H1 (cell line): ENCODE measurements around the gene TCAIM. TPM values are rescaled to one million over a fixed set of nuclear protein-coding genes. Genes with fewer than 3 reads are reported as not detected.

ENCODE experiments used
- CTCF ChIA-PET: fragments of 300-600 bp; sonication (Branson Sonifier 250); formaldehyde crosslinking; loops from one replicate; lab custom pipeline; 2021; ENCODE audit not compliant: partially characterized antibody; lab: Charles Lee
- POLR2A ChIA-PET: fragments of 300-600 bp; sonication (Branson Sonifier 250); formaldehyde crosslinking; loops from one replicate; lab custom pipeline; 2021; ENCODE audit warnings: inconsistent platforms; ENCODE audit not compliant: partially characterized antibody; lab: Charles Lee
- DNase-seq, 2 experiments: peaks; one replicate each; pipeline versions ENCODE4 v3.0.0 to v3.0.0-alpha.2; 2010 to 2022; ENCODE audit warnings: low spot score in 2 of 2, low read depth in 1 of 2, mixed read lengths in 1 of 2
- FAIRE-seq: peaks from 2 replicates; lab custom pipeline; 2011; peaks lifted over from hg19 to GRCh38; lab: Jason Lieb, UNC
- H2AFZ ChIP-seq: 2 replicates; pipeline ENCODE4 v1.8.1; 2012; ENCODE audit warnings: low read length, inconsistent platforms
- H2AK5ac ChIP-seq: 2 replicates; pipeline ENCODE4 v1.6.1; 2013; ENCODE audit warnings: low read depth, low read length
- H2BK120ac ChIP-seq: replicated peaks from 2 replicates; pipeline ENCODE3; 2013; ENCODE audit warnings: low read depth, low read length, inconsistent platforms
- H2BK12ac ChIP-seq: 2 replicates; pipeline ENCODE4 v1.6.1; 2013; ENCODE audit warnings: low read depth, low read length
- H2BK15ac ChIP-seq: 2 replicates; pipeline ENCODE4 v1.6.1; 2013; ENCODE audit warnings: low read length
- H2BK20ac ChIP-seq: 2 replicates; pipeline ENCODE4 v1.6.1; 2013; ENCODE audit warnings: low read length
- H2BK5ac ChIP-seq: 2 replicates; pipeline ENCODE4 v1.6.1; 2013; ENCODE audit warnings: low read depth, low read length
- H3K14ac ChIP-seq: 2 replicates; pipeline ENCODE4 v1.6.1; 2013; ENCODE audit warnings: inconsistent platforms; ENCODE audit not compliant: insufficient read length
- H3K18ac ChIP-seq: 2 replicates; pipeline ENCODE4 v1.6.1; 2013; ENCODE audit warnings: low read length; ENCODE audit errors: extremely low read depth
- H3K23ac ChIP-seq: 2 replicates; pipeline ENCODE4 v1.6.1; 2013; ENCODE audit warnings: inconsistent platforms; ENCODE audit not compliant: insufficient read length
- H3K23me2 ChIP-seq: 2 replicates; pipeline ENCODE4 v1.6.1; 2013; ENCODE audit warnings: low read depth, low read length
- H3K27ac ChIP-seq: 2 replicates; pipeline ENCODE4 v1.6.1; 2011; ENCODE audit warnings: low read depth, low read length, inconsistent platforms
- H3K27me3 ChIP-seq, 4 experiments: replicated peaks in 1 of 4; 1 replicate in 1 of 4; 2 replicates in 3 of 4; pipeline versions ENCODE4 v1.6.1 to v1.8.1; 2011 to 2013; ENCODE audit warnings: low read length in 3 of 4, mild to moderate bottlenecking in 3 of 4, inconsistent platforms in 2 of 4, mixed read lengths in 2 of 4, moderate library complexity in 1 of 4; ENCODE audit not compliant: control insufficient read depth in 3 of 4, insufficient read depth in 3 of 4; ENCODE audit errors: extremely low read depth in 1 of 4
- H3K36me3 ChIP-seq, 4 experiments: 2 replicates each; pipeline versions ENCODE4 v1.6.1 to v1.8.1; 2011 to 2013; ENCODE audit warnings: mild to moderate bottlenecking in 4 of 4, low read length in 3 of 4, moderate library complexity in 2 of 4, control low read depth in 1 of 4, inconsistent platforms in 1 of 4; ENCODE audit not compliant: insufficient read depth in 4 of 4, control insufficient read depth in 2 of 4
- H3K4ac ChIP-seq: replicated peaks from 2 replicates; pipeline ENCODE3; 2013; ENCODE audit warnings: low read length, low read depth, mixed read lengths, inconsistent platforms; ENCODE audit not compliant: insufficient read length
- H3K4me1 ChIP-seq, 4 experiments: replicated peaks in 1 of 4; 1 replicate in 1 of 4; 2 replicates in 3 of 4; pipeline versions ENCODE4 v1.6.1 to v1.8.1; 2011 to 2013; ENCODE audit warnings: low read length in 3 of 4, inconsistent platforms in 2 of 4, mixed read lengths in 1 of 4; ENCODE audit not compliant: insufficient read depth in 4 of 4, control insufficient read depth in 3 of 4
- H3K4me2 ChIP-seq, 2 experiments: 2 replicates each; pipeline versions ENCODE4 v1.6.1 to v1.8.1; 2011 to 2013; ENCODE audit warnings: low read depth in 2 of 2, low read length in 2 of 2, control low read depth in 1 of 2, inconsistent platforms in 1 of 2, mild to moderate bottlenecking in 1 of 2; ENCODE audit not compliant: insufficient read depth in 1 of 2
- H3K4me3 ChIP-seq, 4 experiments: fragments of 200-600, 300-600 bp in 1 of 4; sonication (generic), shearing (Covaris generic), sonication (Bioruptor Twin) in 1 of 4; 2 replicates each; pipeline versions ENCODE4 v1.5.1 to v1.8.1; 2011 to 2016; ENCODE audit warnings: low read length in 4 of 4, low read depth in 3 of 4, control low read depth in 2 of 4, inconsistent platforms in 2 of 4, mild to moderate bottlenecking in 2 of 4, mixed read lengths in 1 of 4, moderate library complexity in 1 of 4; ENCODE audit not compliant: insufficient read depth in 2 of 4; ENCODE audit errors: extremely low read depth in 1 of 4
- H3K56ac ChIP-seq: replicated peaks from 2 replicates; pipeline ENCODE3; 2013; ENCODE audit warnings: low read depth, mild to moderate bottlenecking, mixed read lengths, low read length, inconsistent platforms; ENCODE audit not compliant: insufficient read length
- H3K79me1 ChIP-seq: 2 replicates; pipeline ENCODE4 v1.6.1; 2013; ENCODE audit warnings: low read depth, low read length, control low read depth
- H3K79me2 ChIP-seq, 2 experiments: 2 replicates each; pipeline versions ENCODE4 v1.6.1 to v1.8.1; 2012 to 2013; ENCODE audit warnings: low read length in 2 of 2, mild to moderate bottlenecking in 2 of 2, inconsistent platforms in 1 of 2; ENCODE audit not compliant: insufficient read depth in 2 of 2, control insufficient read depth in 1 of 2
- H3K9ac ChIP-seq, 4 experiments: replicated peaks in 1 of 4; 1 replicate in 1 of 4; 2 replicates in 3 of 4; pipeline versions ENCODE4 v1.6.1 to v1.8.1; 2011 to 2013; ENCODE audit warnings: low read depth in 3 of 4, low read length in 3 of 4, control low read depth in 2 of 4, mild to moderate bottlenecking in 2 of 4, moderate library complexity in 2 of 4, inconsistent platforms in 1 of 4; ENCODE audit errors: extremely low read depth in 1 of 4
- H3K9me3 ChIP-seq, 2 experiments: 2 replicates each; pipeline versions ENCODE4 v1.6.1 to v1.8.1; 2012 to 2013; ENCODE audit warnings: mild to moderate bottlenecking in 2 of 2, moderate library complexity in 2 of 2, control low read depth in 1 of 2, inconsistent platforms in 1 of 2, low read depth in 1 of 2, low read length in 1 of 2, mixed read lengths in 1 of 2; ENCODE audit not compliant: insufficient read depth in 2 of 2
- H4K20me1 ChIP-seq, 2 experiments: replicated peaks in 1 of 2; 2 replicates each; pipeline versions ENCODE3 to v1.8.1; 2011 to 2013; ENCODE audit warnings: inconsistent platforms in 2 of 2, low read length in 2 of 2, mild to moderate bottlenecking in 1 of 2; ENCODE audit not compliant: insufficient read depth in 2 of 2, control insufficient read depth in 1 of 2
- H4K5ac ChIP-seq: 2 replicates; pipeline ENCODE4 v1.6.1; 2013; ENCODE audit warnings: low read length, low read depth, mixed read lengths, inconsistent platforms; ENCODE audit not compliant: insufficient read length
- H4K8ac ChIP-seq: 2 replicates; pipeline ENCODE4 v1.8.0; 2013; ENCODE audit warnings: mild to moderate bottlenecking, moderate library complexity, low read length, inconsistent platforms; ENCODE audit not compliant: insufficient read depth; ENCODE audit errors: extremely low read depth
- H4K91ac ChIP-seq: replicated peaks from 2 replicates; pipeline ENCODE3; 2013; ENCODE audit warnings: low read length, mixed read lengths, inconsistent platforms; ENCODE audit not compliant: insufficient read length
- ASH2L ChIP-seq: fragments of 200-600, 300-600 bp; sonication (generic); IDR thresholded peaks from one replicate; pipeline ENCODE4 v1.7.1; 2017; ENCODE audit warnings: low read length
- BCL11A ChIP-seq, 2 experiments: IDR thresholded peaks; one replicate each; pipeline ENCODE4 v1.6.1; 2011; ENCODE audit warnings: low read depth in 2 of 2, low read length in 2 of 2, mild to moderate bottlenecking in 2 of 2
- CBX5 ChIP-seq: fragments of 300-800, 300-1000 bp; sonication (generic); IDR thresholded peaks from 2 replicates; pipeline ENCODE4 v1.7.1; 2016; ENCODE audit warnings: antibody characterized with exemption, low read length, low read depth
- CREB1 ChIP-seq: IDR thresholded peaks from 2 replicates; pipeline ENCODE4 v1.6.1; 2012; ENCODE audit warnings: inconsistent platforms
- EGR1 ChIP-seq: IDR thresholded peaks from 2 replicates; pipeline ENCODE4 v1.6.1; 2011; ENCODE audit warnings: low read depth, low read length, borderline replicate concordance
- FOSL1 ChIP-seq: IDR thresholded peaks from 2 replicates; pipeline ENCODE4 v1.6.1; 2011; ENCODE audit warnings: mild to moderate bottlenecking, low read depth, low read length, moderate library complexity; ENCODE audit not compliant: insufficient read depth
- GTF2F1 ChIP-seq: IDR thresholded peaks from 2 replicates; pipeline ENCODE4 v1.6.1; 2012; ENCODE audit warnings: low read depth, low read length, improper control_type of control experiment, borderline replicate concordance
- JUND ChIP-seq: IDR thresholded peaks from 2 replicates; pipeline ENCODE4 v1.6.1; 2011; ENCODE audit warnings: mild to moderate bottlenecking, improper control_type of control experiment, low read length
- KDM1A ChIP-seq: fragments of 200-600, 300-600 bp; sonication (generic); IDR thresholded peaks from 2 replicates; pipeline ENCODE4 v1.7.1; 2016; ENCODE audit warnings: mild to moderate bottlenecking, low read length, borderline replicate concordance
- RFX5 ChIP-seq: IDR thresholded peaks from 2 replicates; pipeline ENCODE4 v1.6.1; 2011; ENCODE audit warnings: low read depth, low read length, improper control_type of control experiment, borderline replicate concordance
- SIX5 ChIP-seq: IDR thresholded peaks from 2 replicates; pipeline ENCODE4 v1.6.1; 2011; ENCODE audit warnings: mild to moderate bottlenecking, low read depth, low read length
- SP1 ChIP-seq: IDR thresholded peaks from 2 replicates; pipeline ENCODE4 v1.6.1; 2011; ENCODE audit warnings: low read depth, low read length
- SP2 ChIP-seq: IDR thresholded peaks from 2 replicates; pipeline ENCODE4 v1.6.1; 2012; ENCODE audit warnings: mild to moderate bottlenecking, low read length, inconsistent platforms
- SUZ12 ChIP-seq: fragments of 200-600 bp; sonication (generic); IDR thresholded peaks from 2 replicates; pipeline ENCODE4 v1.6.1; 2012; ENCODE audit warnings: mild to moderate bottlenecking, inconsistent platforms, low read length, moderate library complexity, mixed read lengths
- TEAD4 ChIP-seq: IDR thresholded peaks from 2 replicates; pipeline ENCODE4 v1.6.1; 2012; ENCODE audit warnings: low read depth, low read length, inconsistent platforms, mixed read lengths
- ZNF274 ChIP-seq: IDR thresholded peaks from 2 replicates; pipeline ENCODE4 v1.7.0; 2012; ENCODE audit warnings: low read length, borderline replicate concordance; ENCODE audit errors: extremely low read depth
- WGBS, 2 experiments: shearing (Covaris generic) in 1 of 2; methylation state at CpG; one replicate each; pipeline versions ENCODE4 v1.1.6 to v1.1.7; 2013 to 2015; ENCODE audit warnings: low lambda C conversion rate in 2 of 2, mixed read lengths in 2 of 2, inconsistent platforms in 1 of 2, low coverage in 1 of 2, missing lambda C conversion rate in 1 of 2; ENCODE audit not compliant: insufficient replicate concordance in 2 of 2, insufficient coverage in 1 of 2, insufficient read length in 1 of 2; ENCODE audit errors: extremely low coverage in 1 of 2, missing lambda C conversion rate in 1 of 2; 5-methylcytosine and 5-hydroxymethylcytosine counted together
- polyA plus RNA-seq, 7 experiments: library from polyadenylated mRNA; depleted of rRNA in 3 of 7; stranded (reverse) in 5 of 7; unstranded in 2 of 7; fragments of >200 nt in 5 of 7; fragments of 200-250 nt in 2 of 7; gene quantifications; 1 replicate in 5 of 7; 2 replicates in 1 of 7; 4 replicates in 1 of 7; pipeline versions ENCODE4 v1.2.1 to v1.2.3, GENCODE V29; 2011 to 2013; ENCODE audit warnings: missing spikeins in 2 of 7, mixed read lengths in 2 of 7
- total RNA-seq: library from RNA; stranded (reverse); fragmentation: NEBNext Ultra II Directional; extraction: Animal tissue kit (Norgen Biotek cat#: 25700); gene quantifications from 2 replicates; pipeline ENCODE4 v1.2.1, GENCODE V29; 2021

Gene TCAIM
- total and polyA plus RNA-seq, 2 of the 8 experiments (the other 6 are each of a cell fraction or from before 2014, with no cell fraction given): 6.9 to 22.1 TPM

DNA sequence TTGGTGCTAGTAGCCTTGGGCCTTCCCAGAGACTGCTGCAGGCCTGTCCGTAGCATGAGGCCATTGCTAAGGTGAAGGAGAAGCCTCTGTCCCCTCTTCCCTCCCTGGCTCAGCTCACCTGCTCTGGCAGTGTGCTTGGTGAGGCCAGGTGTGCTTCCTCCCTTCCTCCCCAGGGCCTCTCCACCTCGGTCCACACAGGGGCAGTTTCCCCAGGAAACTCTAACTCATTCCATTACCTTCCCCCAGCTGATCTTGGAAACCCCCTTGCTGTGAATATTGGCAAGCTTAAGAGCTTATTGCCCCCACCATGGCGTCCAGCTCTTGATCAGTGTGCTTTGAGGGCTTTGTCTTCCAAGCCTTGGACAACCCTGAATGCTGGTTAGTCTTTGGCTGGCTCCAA, 86.2 kb downstream of the TCAIM start:
- Histone ChIP-seq H3K27me3 (no peaks in the 10 kb centered on the region; a peak in 1 of 7 replicates), H3K9ac (no peak overlapping the region), H3K14ac (no peak overlapping the region), H3K23me2 (no peaks in the 10 kb centered on the region), H2BK12ac (0 out of 2 replicates have a peak overlapping the region, but pooled peaks have one; percentile 1), H3K56ac (no peak overlapping the region), H2BK20ac (no peak overlapping the region), H3K4me1 (no peaks in the 10 kb centered on the region), H3K36me3 (no peaks in the 10 kb centered on the region), H2BK5ac (no peak overlapping the region), H2AK5ac (no peak overlapping the region), H3K18ac (no peak overlapping the region), H4K20me1 (no peaks in the 10 kb centered on the region), H4K91ac (peak overlapping the region; percentile 73), H3K4me2 (no peak overlapping the region), H4K5ac (no peak overlapping the region), H3K4ac (no peak overlapping the region), H3K79me1 (no peaks in the 10 kb centered on the region), H3K4me3 (no peak overlapping the region), H2BK15ac (no peak overlapping the region), H4K8ac (peak overlapping the region; percentile 57; the same call in 1 of the 2 replicates), H2BK120ac (no peak overlapping the region), H3K27ac (no peak overlapping the region), H3K79me2 (no peaks in the 10 kb centered on the region), H3K23ac (no peak overlapping the region), H2AFZ (no peak overlapping the region), H3K9me3 (no peaks in the 10 kb centered on the region)
- DNase-seq (no peak), FAIRE-seq (no peak)
- TF ChIP-seq ASH2L (no peak), FOSL1 (no peak), CBX5 (no peak), SIX5 (no peak), JUND (no peak), GTF2F1 (no peak), SP2 (no peak), RFX5 (no peak), EGR1 (no peak), BCL11A (IDR thresholded peaks at IDR 0.05; ENCODE audit: low read depth in 2 of 2, low read length in 2 of 2) (no peak), ZNF274 (no peak), CREB1 (no peak), SUZ12 (no peak), SP1 (no peak), KDM1A (no peak), TEAD4 (no peak)
- WGBS, 2 experiments: 89% methylated on average over 3 of the region's 3 CpGs; no CpG with 5 or more reads in 1 of the 2 experiments
- ChIA-PET CTCF (interaction anchor here (1.2 to 1.6 kb wide), 3 partner anchors 10 to 101 kb away, joined by 3 to 4 read pairs (median 4); no protein-coding TSS in a partner anchor), POLR2A (interaction anchor here (1.6 kb wide), 1 partner anchor 87 kb away, joined by 4 read pairs; the partner anchor contains the start of gene TCAIM)
